Hepatocyte (in vitro differentiated cells): Measurements from ENCODE around the gene DNAL4.

Experiments used
- EZH2 ChIP-seq: fragments of 200-600 bp; sonication (generic); IDR thresholded peaks from 2 replicates; pipeline ENCODE4 v1.6.1; 2016; ENCODE audit warnings: antibody characterized with exemption, mild to moderate bottlenecking, borderline replicate concordance
- TF ChIP-seq, protein P1 (sequence below): fragments of 200-600 bp; sonication (generic); IDR thresholded peaks from 2 replicates; pipeline ENCODE4 v1.5.1; 2016; ENCODE audit warnings: antibody characterized with exemption, mild to moderate bottlenecking; ENCODE audit not compliant: poor library complexity

DNA sequence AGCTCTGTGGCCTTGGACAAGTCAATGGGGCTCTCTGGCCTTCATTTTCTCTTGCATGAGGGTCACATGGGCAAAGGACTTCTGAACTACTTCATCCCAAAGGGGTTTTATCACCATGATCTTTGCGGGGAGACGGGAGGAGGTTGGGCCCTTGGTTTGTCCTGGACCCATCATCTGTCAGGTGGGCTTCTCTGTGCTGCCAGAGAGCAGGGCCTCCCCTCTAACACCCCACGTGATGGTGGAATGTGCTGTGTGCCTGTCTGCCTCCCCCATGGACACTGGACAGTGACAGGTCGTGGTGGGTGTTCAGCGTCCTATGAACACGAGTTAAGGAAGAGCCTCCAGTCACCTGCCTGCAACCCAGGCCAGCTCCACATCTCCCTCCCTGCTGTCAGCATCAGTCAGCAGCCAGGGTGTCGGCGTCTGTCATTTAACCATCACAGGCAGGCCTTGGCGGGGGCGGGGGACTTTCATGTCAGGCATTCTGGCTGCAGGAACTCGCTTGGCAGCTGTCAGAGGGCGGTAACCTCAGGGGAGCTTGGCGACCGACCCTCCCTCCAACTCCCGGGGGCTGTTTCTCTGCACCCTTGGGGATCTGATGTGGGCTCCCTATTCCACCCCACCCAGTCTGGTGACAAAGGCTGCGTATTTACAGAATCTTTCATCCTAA is 35.5 kb downstream of the DNAL4 start:
- TF ChIP-seq, protein P1, sequence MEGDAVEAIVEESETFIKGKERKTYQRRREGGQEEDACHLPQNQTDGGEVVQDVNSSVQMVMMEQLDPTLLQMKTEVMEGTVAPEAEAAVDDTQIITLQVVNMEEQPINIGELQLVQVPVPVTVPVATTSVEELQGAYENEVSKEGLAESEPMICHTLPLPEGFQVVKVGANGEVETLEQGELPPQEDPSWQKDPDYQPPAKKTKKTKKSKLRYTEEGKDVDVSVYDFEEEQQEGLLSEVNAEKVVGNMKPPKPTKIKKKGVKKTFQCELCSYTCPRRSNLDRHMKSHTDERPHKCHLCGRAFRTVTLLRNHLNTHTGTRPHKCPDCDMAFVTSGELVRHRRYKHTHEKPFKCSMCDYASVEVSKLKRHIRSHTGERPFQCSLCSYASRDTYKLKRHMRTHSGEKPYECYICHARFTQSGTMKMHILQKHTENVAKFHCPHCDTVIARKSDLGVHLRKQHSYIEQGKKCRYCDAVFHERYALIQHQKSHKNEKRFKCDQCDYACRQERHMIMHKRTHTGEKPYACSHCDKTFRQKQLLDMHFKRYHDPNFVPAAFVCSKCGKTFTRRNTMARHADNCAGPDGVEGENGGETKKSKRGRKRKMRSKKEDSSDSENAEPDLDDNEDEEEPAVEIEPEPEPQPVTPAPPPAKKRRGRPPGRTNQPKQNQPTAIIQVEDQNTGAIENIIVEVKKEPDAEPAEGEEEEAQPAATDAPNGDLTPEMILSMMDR: no peak
- no peak for TF ChIP-seq EZH2
